Activated CD4-positive, alpha-beta memory T cell treated with anti-CD3 and anti-CD28 coated beads, Interleukin-2, amount 10 ng/mL, durations not matched to agents 7 days and 5 days (primary cell): ENCODE data around the gene RABEP1. TPM values are rescaled to one million over a fixed set of nuclear protein-coding genes. Genes with fewer than 3 reads are reported as not detected.

Experiments used
- CTCF ChIA-PET: fragments of 350-600 bp; sonication (Branson Sonifier 250); formaldehyde crosslinking; loops from one replicate; lab custom pipeline; 2021; ENCODE audit warnings: antibody characterized with exemption, inconsistent platforms; lab: Charles Lee
- POLR2A ChIA-PET: fragments of 350-600 bp; sonication (Branson Sonifier 250); formaldehyde crosslinking; loops from one replicate; lab custom pipeline; 2021; ENCODE audit warnings: antibody characterized with exemption; lab: Charles Lee
- DNase-seq: peaks from one replicate; pipeline ENCODE4 v3.0.0-alpha.2; 2020
- H3K27ac Mint-ChIP-seq: one replicate; pipeline ENCODE4 v1.8.0; 2021; ENCODE audit warnings: mild to moderate bottlenecking, mixed read lengths
- H3K27me3 Mint-ChIP-seq: one replicate; pipeline ENCODE4 v1.8.0; 2021; ENCODE audit warnings: mixed read lengths
- H3K36me3 Mint-ChIP-seq: one replicate; pipeline ENCODE4 v1.8.0; 2021; ENCODE audit warnings: low read depth, mixed read lengths
- H3K4me1 Mint-ChIP-seq: one replicate; pipeline ENCODE4 v1.8.0; 2021; ENCODE audit warnings: mixed read lengths
- H3K4me3 Mint-ChIP-seq: one replicate; pipeline ENCODE4 v1.8.0; 2021; ENCODE audit warnings: mild to moderate bottlenecking, mixed read lengths
- H3K9me3 Mint-ChIP-seq: one replicate; pipeline ENCODE4 v1.8.0; 2021; ENCODE audit warnings: mixed read lengths
- total RNA-seq, 2 experiments: library from RNA; stranded (reverse); gene quantifications; one replicate each; pipeline ENCODE4 v1.2.3, GENCODE V29; 2021

Gene RABEP1
- total RNA-seq, 2 experiments from 2014 or later: 37.3 to 37.8 TPM

GRCh38 chr17:5286846-5287245 is 4.8 kb downstream of the RABEP1 start:
- H3K9me3 Mint-ChIP-seq: no peaks in the 10 kb centered on the region
- ChIA-PET POLR2A (no interaction called here), CTCF (no interaction called here)
- H3K27me3 Mint-ChIP-seq: no peaks in the 10 kb centered on the region
- no peak overlapping the region for H3K27ac Mint-ChIP-seq
- H3K4me1 Mint-ChIP-seq: peaks cover 42% of the 10 kb centered on the region
- no peak for DNase-seq
- H3K36me3 Mint-ChIP-seq: peaks cover 18% of the 10 kb centered on the region
- H3K4me3 Mint-ChIP-seq: no peak overlapping the region

DNA sequence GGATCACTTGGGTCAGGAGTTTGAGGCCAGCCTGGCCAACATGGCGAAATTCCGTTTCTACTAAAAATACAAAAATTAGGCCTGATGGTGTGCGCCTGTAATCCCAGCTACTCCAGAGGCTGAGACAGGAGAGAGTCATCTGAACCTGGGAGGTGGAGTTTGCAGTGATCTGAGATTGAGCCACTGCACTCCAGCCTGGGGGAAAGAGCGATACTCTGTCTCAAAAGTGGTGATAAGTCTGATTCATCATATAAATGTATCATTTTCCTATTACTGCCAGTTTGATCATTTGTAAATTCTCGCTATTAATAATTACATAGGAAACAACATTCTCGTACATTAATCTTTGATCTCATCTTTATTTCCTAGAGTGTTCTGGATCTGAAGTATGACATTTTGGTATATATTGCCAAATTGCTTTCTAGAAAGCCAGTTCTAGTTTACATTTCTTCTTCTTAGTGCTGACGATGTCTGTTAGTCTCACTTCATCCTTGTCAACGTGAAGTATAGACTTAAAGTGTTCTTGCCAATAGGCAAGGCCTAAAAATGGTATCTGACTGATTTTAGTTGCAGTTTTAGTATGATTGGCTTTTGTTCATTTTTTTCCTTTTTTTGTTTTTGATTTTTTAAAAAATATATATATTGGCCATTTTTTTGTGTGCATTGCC is 9.7 kb downstream of the RABEP1 start:
- Mint-ChIP-seq H3K27me3 (no peaks in the 10 kb centered on the region), H3K9me3 (no peaks in the 10 kb centered on the region), H3K36me3 (peaks cover 6% of the 10 kb centered on the region), H3K4me3 (no peak overlapping the region), H3K27ac (no peak overlapping the region), H3K4me1 (peaks cover 19% of the 10 kb centered on the region)
- ChIA-PET POLR2A (no interaction called here), CTCF (no interaction called here)
- DNase-seq: no peak

DNA sequence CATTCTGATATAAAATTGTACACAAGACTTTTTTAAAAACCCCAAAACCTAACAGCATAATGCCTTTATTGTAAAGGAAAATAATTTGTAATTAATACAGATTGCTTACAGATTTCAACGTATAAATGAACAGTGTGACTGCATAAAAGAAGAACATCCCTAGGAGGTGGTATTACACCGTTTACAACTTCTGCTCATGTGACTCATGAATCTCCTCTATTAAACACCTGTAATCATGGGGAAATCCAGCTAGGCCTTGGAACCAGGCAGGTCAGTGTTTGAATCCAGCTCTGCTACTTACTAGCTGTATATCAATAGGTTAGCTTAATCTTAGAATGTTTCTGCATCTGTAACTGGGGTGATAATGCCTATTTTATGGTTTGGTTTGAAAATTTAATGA is 15.2 kb downstream of the RABEP1 start:
- ChIA-PET CTCF (interaction anchor here (0.6 to 2.1 kb wide), 4 partner anchors 10 to 142 kb away, joined by 3 to 11 read pairs (median 6); partner anchors contain the start of genes C1QBP and RABEP1), POLR2A (interaction anchor here (0.6 to 2.5 kb wide), 3 partner anchors 9 to 22 kb away, joined by 5 to 8 read pairs (median 7); partner anchors contain the start of gene RABEP1)
- H3K27ac Mint-ChIP-seq: no peak overlapping the region
- no peak for DNase-seq
- no peaks in the 10 kb centered on the region for H3K9me3 Mint-ChIP-seq
- no peak overlapping the region for H3K4me3 Mint-ChIP-seq
- H3K4me1 Mint-ChIP-seq: peaks cover 3% of the 10 kb centered on the region
- peaks cover 14% of the 10 kb centered on the region for H3K36me3 Mint-ChIP-seq
- H3K27me3 Mint-ChIP-seq: no peaks in the 10 kb centered on the region

- Mint-ChIP-seq H3K4me3 (no peak overlapping the region), H3K4me1 (peaks cover 3% of the 10 kb centered on the region), H3K36me3 (peaks cover 14% of the 10 kb centered on the region), H3K27ac (no peak overlapping the region), H3K27me3 (no peaks in the 10 kb centered on the region), H3K9me3 (no peaks in the 10 kb centered on the region)
- DNase-seq: no peak
- CTCF ChIA-PET: no interaction called here
- POLR2A ChIA-PET: no interaction called here
Measured at GRCh38 chr17:5299383-5299782, 17.3 kb downstream of the RABEP1 start.

GRCh38 chr17:5304636-5305035 is 22.6 kb downstream of the RABEP1 start:
- no peaks in the 10 kb centered on the region for H3K9me3 Mint-ChIP-seq
- H3K4me1 Mint-ChIP-seq: peaks cover 21% of the 10 kb centered on the region
- POLR2A ChIA-PET: no interaction called here
- CTCF ChIA-PET: no interaction called here
- no peak overlapping the region for H3K4me3 Mint-ChIP-seq
- DNase-seq: no peak
- H3K27ac Mint-ChIP-seq: no peak overlapping the region
- peaks cover 14% of the 10 kb centered on the region for H3K36me3 Mint-ChIP-seq
- H3K27me3 Mint-ChIP-seq: no peaks in the 10 kb centered on the region

DNA sequence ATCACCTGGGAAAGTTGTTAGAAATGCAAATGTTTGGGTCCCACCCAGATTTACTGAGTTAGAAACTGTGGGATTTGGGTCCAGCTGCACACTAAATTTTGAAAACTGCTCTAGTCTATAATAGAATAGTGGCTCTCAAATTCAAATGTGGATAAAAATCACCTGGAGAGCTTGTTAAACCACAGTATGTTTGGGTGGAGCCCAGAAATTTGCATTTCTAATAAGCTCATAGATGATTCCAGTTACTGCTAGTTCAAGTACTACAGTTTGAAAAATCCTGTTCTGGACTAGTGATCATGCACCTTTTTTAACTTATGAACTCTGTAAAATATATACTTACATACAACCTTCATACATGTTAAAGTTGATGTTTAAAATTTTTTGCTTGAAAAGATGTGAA is 27.8 kb downstream of the RABEP1 start:
- Mint-ChIP-seq H3K4me1 (peaks cover 20% of the 10 kb centered on the region), H3K4me3 (no peak overlapping the region), H3K27me3 (no peaks in the 10 kb centered on the region), H3K36me3 (peaks cover 36% of the 10 kb centered on the region), H3K9me3 (no peaks in the 10 kb centered on the region), H3K27ac (no peak overlapping the region)
- POLR2A ChIA-PET: no interaction called here
- CTCF ChIA-PET: interaction anchor here (1.5 kb wide), 1 partner anchor 26 kb away, joined by 3 read pairs; no protein-coding TSS in a partner anchor
- DNase-seq: no peak

GRCh38 chr17:5325851-5326250 is 43.8 kb downstream of the RABEP1 start:
- ChIA-PET CTCF (no interaction called here), POLR2A (no interaction called here)
- H3K9me3 Mint-ChIP-seq: peaks cover 6% of the 10 kb centered on the region
- no peak overlapping the region for H3K4me3 Mint-ChIP-seq
- H3K27me3 Mint-ChIP-seq: no peaks in the 10 kb centered on the region
- H3K36me3 Mint-ChIP-seq: peaks cover 19% of the 10 kb centered on the region
- peaks cover 22% of the 10 kb centered on the region for H3K4me1 Mint-ChIP-seq
- H3K27ac Mint-ChIP-seq: no peak overlapping the region
- no peak for DNase-seq

DNA sequence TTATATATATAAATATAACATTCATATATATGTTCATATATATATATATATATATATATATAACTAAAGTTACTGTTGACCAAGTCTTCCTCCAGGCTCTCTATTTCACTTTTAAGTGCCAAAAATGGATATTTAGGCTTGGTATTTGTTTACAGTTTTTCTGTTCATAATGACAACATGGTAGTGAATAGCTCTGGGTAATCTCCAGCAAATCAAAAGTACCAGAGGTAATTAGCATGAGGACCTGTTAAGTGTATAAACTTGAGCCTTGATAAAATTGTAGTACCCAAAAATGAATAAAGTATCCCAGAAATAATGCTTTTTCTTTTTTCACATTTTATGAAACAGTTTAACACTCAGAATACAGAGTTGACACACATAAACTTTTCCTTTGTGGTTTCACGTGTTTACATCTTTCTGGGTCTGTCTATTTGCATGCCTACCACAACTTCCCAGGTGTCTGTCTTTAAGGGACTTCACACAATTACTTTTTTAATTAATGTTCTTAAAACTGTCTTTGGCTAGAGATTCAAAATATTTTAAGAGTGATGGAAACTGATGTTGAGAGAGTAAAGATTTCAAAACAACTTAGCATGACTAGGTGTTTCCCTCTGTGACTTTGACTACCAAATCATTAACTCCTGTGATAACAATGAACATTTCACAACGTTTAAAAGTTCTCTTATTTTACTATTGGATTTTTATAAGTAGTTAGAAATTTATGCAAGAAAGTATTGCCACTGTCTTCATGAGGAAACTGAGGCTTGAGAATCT is 47.9 kb downstream of the RABEP1 start:
- Mint-ChIP-seq H3K36me3 (peaks cover 14% of the 10 kb centered on the region), H3K4me3 (no peak overlapping the region), H3K9me3 (no peaks in the 10 kb centered on the region), H3K27ac (peak overlapping the region; percentile 14), H3K27me3 (no peaks in the 10 kb centered on the region), H3K4me1 (peaks cover 25% of the 10 kb centered on the region)
- POLR2A ChIA-PET: interaction anchor here (1.0 to 1.2 kb wide), 2 partner anchors 48 to 51 kb away, joined by 3 read pairs; partner anchors contain the start of gene RABEP1
- CTCF ChIA-PET: no interaction called here
- no peak for DNase-seq

GRCh38 chr17:5330981-5331380 is 48.9 kb downstream of the RABEP1 start:
- H3K4me3 Mint-ChIP-seq: no peak overlapping the region
- ChIA-PET POLR2A (no interaction called here), CTCF (no interaction called here)
- no peak overlapping the region for H3K27ac Mint-ChIP-seq
- peaks cover 25% of the 10 kb centered on the region for H3K4me1 Mint-ChIP-seq
- H3K36me3 Mint-ChIP-seq: peaks cover 14% of the 10 kb centered on the region
- no peak for DNase-seq
- H3K9me3 Mint-ChIP-seq: no peaks in the 10 kb centered on the region
- H3K27me3 Mint-ChIP-seq: no peaks in the 10 kb centered on the region

GRCh38 chr17:5331506-5331905 is 49.4 kb downstream of the RABEP1 start:
- peaks cover 25% of the 10 kb centered on the region for H3K4me1 Mint-ChIP-seq
- ChIA-PET POLR2A (no interaction called here), CTCF (interaction anchor here (0.6 kb wide), 1 partner anchor 77 kb away, joined by 3 read pairs; no protein-coding TSS in a partner anchor)
- H3K9me3 Mint-ChIP-seq: no peaks in the 10 kb centered on the region
- no peaks in the 10 kb centered on the region for H3K27me3 Mint-ChIP-seq
- H3K27ac Mint-ChIP-seq: no peak overlapping the region
- DNase-seq: no peak
- peaks cover 14% of the 10 kb centered on the region for H3K36me3 Mint-ChIP-seq
- H3K4me3 Mint-ChIP-seq: no peak overlapping the region

GRCh38 chr17:5344914-5345313 is 62.8 kb downstream of the RABEP1 start:
- Mint-ChIP-seq H3K27me3 (no peaks in the 10 kb centered on the region), H3K4me1 (no peaks in the 10 kb centered on the region), H3K9me3 (no peaks in the 10 kb centered on the region), H3K4me3 (no peak overlapping the region), H3K27ac (no peak overlapping the region), H3K36me3 (peaks cover 20% of the 10 kb centered on the region)
- POLR2A ChIA-PET: no interaction called here
- CTCF ChIA-PET: no interaction called here
- DNase-seq: no peak

GRCh38 chr17:5352681-5353289 is 70.7 kb downstream of the RABEP1 start:
- H3K27ac Mint-ChIP-seq: no peak overlapping the region
- no peaks in the 10 kb centered on the region for H3K27me3 Mint-ChIP-seq
- POLR2A ChIA-PET: no interaction called here
- peaks cover 34% of the 10 kb centered on the region for H3K36me3 Mint-ChIP-seq
- no peak overlapping the region for H3K4me3 Mint-ChIP-seq
- H3K9me3 Mint-ChIP-seq: no peaks in the 10 kb centered on the region
- CTCF ChIA-PET: no interaction called here
- no peak for DNase-seq
- no peaks in the 10 kb centered on the region for H3K4me1 Mint-ChIP-seq

DNA sequence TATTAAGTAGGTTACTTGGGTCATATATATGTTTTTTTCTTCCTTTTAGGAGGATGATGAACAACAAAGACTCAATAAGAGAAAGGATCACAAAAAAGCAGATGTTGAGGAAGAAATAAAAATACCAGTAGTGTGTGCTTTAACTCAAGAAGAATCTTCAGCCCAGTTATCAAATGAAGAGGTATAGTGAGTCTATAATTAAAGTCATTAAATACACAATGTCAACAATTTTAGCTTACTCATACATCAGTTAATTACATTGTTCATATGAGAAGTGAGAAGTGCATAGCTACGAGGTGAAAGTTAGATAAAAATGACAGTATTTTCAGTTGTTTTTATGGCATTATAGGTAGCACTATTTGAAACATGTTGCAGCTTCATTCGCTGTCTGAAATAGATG is 72.2 kb downstream of the RABEP1 start:
- POLR2A ChIA-PET: no interaction called here
- H3K27ac Mint-ChIP-seq: no peak overlapping the region
- no peaks in the 10 kb centered on the region for H3K9me3 Mint-ChIP-seq
- DNase-seq: no peak
- no peaks in the 10 kb centered on the region for H3K4me1 Mint-ChIP-seq
- peaks cover 29% of the 10 kb centered on the region for H3K36me3 Mint-ChIP-seq
- H3K4me3 Mint-ChIP-seq: no peak overlapping the region
- CTCF ChIA-PET: no interaction called here
- no peaks in the 10 kb centered on the region for H3K27me3 Mint-ChIP-seq
